ENCODE results near the gene VSIG4.

Gene VSIG4

GRCh38 chrX:66009231-66009845 lies 30.5 kb downstream of the VSIG4 start:
- FAIRE-seq (no peak), DNase-seq (ENCODE audit: insufficient read length, low spot score) (no peak)

GRCh38 chrX:66008328-66008970 lies 31.4 kb downstream of the VSIG4 start:
- no peak for DNase-seq (ENCODE audit: insufficient read length, low spot score)
- no peak for FAIRE-seq

More at GRCh38 chrX:66009231-66009845, 30.5 kb downstream of the VSIG4 start:
- TF ChIP-seq CTCF (IDR thresholded peaks at IDR 0.05; ENCODE audit: insufficient read depth, missing control alignments): no peak

GRCh38 chrX:66007851-66008250 lies 32.0 kb downstream of the VSIG4 start:
- FAIRE-seq: no peak
- no peak for TF ChIP-seq CTCF (IDR thresholded peaks at IDR 0.05; ENCODE audit: insufficient read depth, missing control alignments)
- no peak for DNase-seq (ENCODE audit: insufficient read length, low spot score)

More at GRCh38 chrX:66008328-66008970, 31.4 kb downstream of the VSIG4 start:
- no peak for TF ChIP-seq CTCF (IDR thresholded peaks at IDR 0.05; ENCODE audit: insufficient read depth, missing control alignments)

- no peak for FAIRE-seq
Measured at GRCh38 chrX:66005830-66006449, 33.9 kb downstream of the VSIG4 start.

GRCh38 chrX:66004928-66005829 lies 34.7 kb downstream of the VSIG4 start:
- no peak for TF ChIP-seq CTCF (IDR thresholded peaks at IDR 0.05; ENCODE audit: insufficient read depth, missing control alignments)
- FAIRE-seq (no peak), DNase-seq (ENCODE audit: insufficient read length, low spot score) (no peak)

More at GRCh38 chrX:66005830-66006449, 33.9 kb downstream of the VSIG4 start:
- no peak for TF ChIP-seq CTCF (IDR thresholded peaks at IDR 0.05; ENCODE audit: insufficient read depth, missing control alignments)
- DNase-seq (ENCODE audit: insufficient read length, low spot score): no peak

GRCh38 chrX:66002824-66003680 lies 36.8 kb downstream of the VSIG4 start:
- no peak for TF ChIP-seq CTCF (IDR thresholded peaks at IDR 0.05; ENCODE audit: insufficient read depth, missing control alignments)
- FAIRE-seq (no peak), DNase-seq (ENCODE audit: insufficient read length, low spot score) (no peak)

Measured in D721Med (cell line).